G401 (cell line): ENCODE data around the gene SPOCD1. TPM values are rescaled to one million over a fixed set of nuclear protein-coding genes. Genes with fewer than 3 reads are reported as not detected.

Experiments used
- DNase-seq: peaks from one replicate; pipeline ENCODE4 v3.0.0-alpha.2; 2015; ENCODE audit warnings: low spot score
- in situ Hi-C: cut with HindIII; loops from 2 replicates; pipeline ENCODE4 v1.10.0; 2016; ENCODE audit warnings: low sequenced_read_pairs, mixed read lengths
- total RNA-seq: library from RNA; depleted of rRNA; stranded (reverse); fragments of >200 nt; shearing (Covaris generic); gene quantifications from 2 replicates; pipeline ENCODE4 v1.2.3, GENCODE V29; 2014; rRNA removed

SPOCD1 gene
- total RNA-seq, 1 experiment from 2014 or later = 25.3 TPM

DNA sequence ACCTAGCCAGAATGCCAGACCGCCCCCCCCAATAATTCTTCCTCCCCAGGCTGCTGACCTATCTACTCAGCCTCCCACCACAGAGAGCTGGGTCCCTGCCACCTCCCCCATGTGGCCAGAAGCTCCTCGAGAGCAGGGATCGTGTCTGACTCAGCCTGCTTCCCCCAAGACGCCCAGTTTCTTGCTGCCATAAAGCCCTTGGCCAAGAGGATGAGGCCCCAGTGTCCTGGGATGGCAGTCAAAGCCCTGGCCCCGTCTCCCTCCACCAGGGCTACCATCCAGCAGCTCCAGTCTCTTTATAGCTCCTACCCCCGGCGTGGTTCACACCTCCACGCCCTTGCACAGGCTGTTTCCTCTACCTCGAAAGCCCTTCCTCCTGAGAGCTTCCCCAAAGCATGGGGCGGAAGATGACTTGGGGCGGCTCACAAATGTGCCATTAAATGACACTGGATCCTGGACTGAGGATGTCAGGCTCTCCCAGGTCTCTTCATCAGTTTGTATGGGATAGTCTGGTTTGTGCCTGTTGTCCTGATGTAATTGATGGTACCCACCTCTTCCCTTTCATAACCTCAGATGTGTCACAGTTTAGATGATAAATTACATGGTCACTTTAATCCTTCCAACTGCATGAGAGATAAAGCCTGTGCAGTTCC is 64.8 kb downstream of the SPOCD1 start:
- peak; percentile 19 for DNase-seq
- in situ Hi-C loops = no loop called here

DNA sequence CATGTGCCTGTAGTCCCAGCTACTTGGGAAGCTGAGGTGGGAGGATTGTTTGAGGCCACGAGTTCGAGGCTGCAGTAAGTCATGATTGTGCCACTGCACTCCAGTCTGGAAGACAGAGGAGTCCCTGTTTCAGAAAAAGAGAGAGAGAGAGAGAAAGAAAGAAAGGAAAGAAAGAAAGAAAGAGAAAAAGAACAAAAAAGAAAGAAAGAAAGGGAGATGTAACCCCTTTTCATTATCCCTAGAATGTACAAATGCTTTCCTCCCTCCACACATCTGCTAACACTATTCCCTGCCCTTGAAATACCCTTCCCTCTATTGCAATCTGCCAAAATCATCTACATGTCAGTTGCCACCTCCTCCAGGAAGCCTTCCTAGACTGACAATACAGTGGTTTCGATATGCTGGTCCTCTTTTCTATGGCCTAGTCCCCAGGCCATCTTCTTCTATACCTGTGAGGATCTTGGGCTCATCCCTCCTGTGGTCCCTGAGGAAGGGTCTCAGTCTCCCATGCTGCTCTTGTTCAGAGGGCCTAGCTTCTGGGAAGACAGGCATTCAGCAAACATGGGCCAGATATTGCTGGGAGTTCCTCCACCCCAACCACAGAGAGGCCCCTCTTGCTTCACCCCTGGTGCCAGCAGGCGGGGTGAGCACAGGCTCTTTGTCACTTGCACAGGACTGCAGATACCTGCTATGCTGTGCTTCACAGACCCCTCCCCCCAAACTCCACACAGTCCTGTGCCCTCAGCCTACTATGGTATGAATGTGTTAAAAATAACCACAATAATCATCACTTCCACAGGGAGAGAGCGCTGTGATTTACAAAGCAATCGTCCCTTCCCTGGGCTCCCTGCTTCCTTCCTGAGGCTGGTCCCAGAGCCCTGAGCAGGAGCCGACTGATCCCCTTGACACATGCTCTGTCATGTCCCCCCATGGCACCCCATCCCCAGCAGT is 65.8 kb downstream of the SPOCD1 start:
- in situ Hi-C loops = no loop called here
- no peak for DNase-seq

DNA sequence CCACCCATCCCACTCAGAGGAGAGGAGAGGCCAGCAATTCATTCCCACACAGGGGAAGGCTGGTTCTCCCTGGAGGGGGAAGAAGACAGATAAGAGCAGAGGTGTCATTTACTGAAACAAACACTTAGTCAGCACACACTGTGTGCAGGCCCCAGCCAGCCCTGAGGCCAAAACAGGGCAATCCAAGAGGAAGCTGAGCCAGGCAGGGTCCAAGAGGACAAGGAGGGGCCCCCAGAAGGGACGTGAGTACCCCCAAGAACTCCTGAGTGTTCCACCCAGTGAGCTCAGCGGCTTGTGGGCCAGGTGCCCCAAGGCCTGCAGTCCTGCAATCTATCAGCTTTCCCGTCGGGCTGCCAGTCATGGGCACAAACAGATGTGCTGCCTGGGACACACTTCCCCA is 67.5 kb downstream of the SPOCD1 start:
- no peak for DNase-seq
- in situ Hi-C loops = no loop called here

DNA sequence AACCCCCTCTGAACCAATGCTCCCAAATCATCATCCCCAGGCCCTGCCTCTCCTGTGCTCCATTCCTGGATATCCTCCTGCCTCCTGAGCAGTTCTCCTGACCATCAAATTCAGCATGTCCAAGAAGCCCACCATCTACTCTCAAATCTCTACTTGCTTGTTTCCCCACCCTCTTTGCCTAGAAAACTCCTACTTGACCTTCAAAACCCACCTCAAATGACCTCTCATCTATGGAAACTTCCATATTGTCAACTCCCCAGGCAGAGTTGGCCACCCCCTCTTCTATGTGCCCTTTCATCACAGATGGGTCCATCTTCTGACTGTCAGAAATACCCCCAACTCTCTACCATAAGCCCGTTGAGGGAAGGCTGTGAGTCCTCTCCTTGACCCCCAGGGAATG is 68.5 kb downstream of the SPOCD1 start:
- no peak for DNase-seq
- in situ Hi-C loops = no loop called here

DNA sequence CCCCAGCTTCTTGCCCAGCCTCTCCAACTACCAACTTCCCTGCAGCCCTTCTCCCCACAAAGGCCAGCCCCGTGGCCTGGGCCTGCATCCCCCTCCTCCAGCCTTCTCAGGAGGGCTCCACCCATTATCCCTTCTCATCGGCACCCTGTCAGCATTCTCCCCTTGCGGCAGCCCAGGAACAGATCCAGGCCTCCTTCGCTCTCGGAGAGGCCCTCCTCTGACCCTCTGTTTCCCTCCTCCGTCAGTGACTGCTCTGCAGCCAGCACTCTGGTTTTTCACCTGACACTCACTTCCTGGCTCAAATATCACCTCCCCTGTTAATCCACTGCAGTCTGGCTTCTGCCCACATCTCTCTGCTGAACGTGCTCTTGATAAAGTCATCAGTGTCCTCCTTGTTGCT is 69.1 kb downstream of the SPOCD1 start:
- in situ Hi-C loops = no loop called here
- DNase-seq = peak; percentile 23

DNA sequence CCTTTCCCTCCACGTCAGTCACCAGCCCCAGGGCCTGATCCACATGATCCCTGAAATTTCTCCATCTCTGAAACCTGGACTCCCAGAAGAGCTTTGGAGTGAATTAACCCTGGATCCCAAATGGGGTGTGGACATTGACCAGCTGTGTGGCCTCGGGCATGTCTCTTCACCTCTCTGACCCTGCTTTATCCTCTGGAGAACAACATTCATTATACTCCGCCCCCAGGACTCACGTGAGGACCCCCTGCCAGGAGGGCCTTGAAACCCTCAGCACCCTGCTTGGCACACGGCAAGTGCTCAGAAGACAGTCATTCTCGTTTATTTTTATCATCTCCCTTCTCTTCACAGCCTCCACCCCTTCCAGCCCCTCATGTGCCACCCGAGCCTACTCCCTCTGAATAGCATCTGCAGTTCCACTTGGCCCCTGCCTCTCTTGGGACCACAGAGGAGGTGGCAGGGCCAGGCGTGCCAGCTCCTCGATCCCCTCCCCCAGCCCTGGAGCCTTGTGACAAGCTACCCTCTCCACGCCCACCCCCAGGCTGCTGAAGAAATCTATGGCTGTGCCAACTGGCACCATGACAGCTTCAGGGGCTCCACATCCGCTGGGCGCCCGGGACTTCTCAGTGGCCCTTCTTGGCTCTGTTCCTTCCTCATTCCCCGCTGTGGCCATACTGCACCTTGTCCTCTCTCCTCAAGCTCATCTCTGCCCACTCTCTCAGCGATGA is 69.7 kb downstream of the SPOCD1 start:
- no peak for DNase-seq

DNA sequence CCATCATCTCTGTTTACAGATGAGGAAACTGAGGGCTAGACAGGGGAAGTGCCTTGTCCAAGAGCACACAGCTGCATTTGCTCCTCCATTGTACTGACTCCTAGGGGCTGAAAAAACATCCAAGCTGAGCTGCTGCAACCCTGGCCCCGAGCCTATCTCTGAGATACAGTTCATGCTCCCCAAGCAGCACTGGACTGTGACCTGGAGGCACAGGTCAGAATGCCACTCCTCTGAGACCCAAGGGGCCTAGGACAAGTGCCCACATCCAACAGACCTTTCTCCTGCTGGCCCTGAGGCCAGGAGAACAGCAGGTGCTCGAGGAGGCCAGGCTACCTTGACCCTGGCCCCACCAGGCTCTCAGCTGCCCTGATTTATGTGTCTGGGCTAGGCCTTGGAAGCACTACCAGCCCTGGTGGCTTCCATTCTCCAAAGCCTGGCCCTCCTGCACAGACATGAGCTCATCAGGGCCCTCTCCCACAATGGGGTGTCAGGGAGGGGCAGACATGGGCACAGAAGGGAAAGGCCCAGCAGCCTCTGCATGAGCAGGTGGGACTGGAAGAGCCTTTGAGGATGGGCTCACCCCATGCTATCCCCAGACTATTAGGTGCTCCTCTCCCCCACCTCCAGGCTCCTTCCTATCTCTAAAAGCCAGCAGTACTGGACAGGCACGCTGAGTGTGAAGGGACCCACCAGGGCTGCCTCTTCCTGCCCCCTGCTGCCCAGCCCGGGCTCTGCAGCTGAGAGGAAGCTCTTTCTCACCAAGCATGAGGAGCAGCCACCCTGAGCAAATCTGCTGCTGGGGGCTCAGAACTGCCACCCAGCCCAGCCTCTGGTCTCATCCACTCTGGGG is 70.5 kb downstream of the SPOCD1 start:
- in situ Hi-C loops = no loop called here
- DNase-seq = peak; percentile 65

More for the DNA sequence above, 69.7 kb downstream of the SPOCD1 start:
- in situ Hi-C loops = no loop called here

DNA sequence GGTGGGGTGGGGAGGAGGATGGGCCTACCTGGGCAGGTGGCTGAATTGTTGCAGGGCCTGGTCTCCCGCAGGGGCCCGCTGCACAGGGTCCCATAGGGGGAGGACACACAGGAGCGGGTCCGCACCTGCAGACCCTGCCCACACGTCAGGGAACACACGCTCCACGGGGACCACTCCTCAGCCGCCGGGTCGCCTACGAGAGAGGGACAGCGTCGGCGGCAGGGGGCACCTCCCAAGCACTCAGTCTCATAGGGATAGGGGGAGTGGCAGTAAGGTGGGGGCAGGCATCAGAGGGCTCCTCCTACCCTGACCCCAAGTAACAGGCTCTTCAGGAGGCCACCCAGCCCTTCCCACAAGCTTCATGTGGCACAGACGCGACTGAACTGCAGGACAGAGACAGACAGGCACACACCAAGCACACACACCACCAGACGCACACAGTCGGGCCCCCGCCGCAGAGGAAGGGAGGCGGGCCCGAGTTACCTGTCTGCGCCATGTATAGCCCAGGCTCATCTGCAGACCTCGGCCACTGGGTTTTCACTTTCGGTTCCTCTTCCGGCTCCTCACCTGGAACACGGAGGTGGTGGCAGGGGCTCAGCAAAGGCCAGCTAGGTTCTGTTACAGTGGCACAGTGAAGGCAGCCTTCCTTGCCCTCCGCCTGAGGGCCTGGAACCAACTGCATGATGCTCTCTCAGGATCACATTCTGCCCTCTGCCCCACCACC is 71.5 kb downstream of the SPOCD1 start:
- in situ Hi-C loops = no loop called here
- DNase-seq = no peak

DNA sequence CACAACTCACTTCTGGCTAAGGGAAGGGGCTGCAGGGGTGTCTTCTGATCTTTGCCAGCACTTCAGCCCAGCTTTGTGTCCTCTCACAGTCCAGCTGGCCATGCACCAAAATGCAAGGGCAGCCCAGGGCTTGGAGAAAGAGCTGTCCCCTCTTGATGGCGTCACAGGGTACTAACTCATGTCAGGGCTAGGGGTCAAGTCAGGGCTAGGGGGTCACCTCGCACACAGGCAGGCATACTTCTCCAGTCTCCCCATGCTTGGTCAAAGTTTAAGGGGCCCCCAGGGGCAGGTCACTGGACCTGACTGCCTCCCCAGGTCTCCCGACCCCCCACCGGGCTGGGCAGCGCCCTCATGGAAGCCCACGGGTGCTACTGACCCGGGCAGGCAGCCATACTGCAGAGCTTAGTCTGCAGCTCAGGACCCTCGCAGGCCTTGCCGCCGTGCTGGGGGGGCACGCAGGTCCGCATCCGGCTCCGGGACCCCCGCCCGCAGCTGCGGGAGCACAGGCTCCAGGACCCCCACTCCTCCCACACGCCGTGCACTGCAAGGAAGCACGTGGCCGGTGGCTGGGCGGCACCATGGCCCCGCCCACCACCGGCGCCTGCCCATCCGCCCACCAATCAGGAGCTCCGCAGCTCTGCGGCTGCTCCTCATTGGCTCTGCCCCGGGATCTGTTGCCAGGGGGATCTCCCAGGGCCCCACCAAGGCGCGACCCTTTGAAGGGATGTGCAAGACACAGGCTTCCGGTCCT is 73.2 kb downstream of the SPOCD1 start:
- no peak for DNase-seq
- in situ Hi-C loops = no loop called here

Other genes starting within 250 kb of the SPOCD1 start
- 61.7 and 64.3 TPM in 2 replicates for gene TINAGL1, start 239.5 kb downstream of the SPOCD1 start, total RNA-seq
- gene HCRTR1, start 198.3 kb downstream of the SPOCD1 start, total RNA-seq = 2.0 and 4.2 TPM in 2 replicates
- gene PEF1, start 171.1 kb downstream of the SPOCD1 start, total RNA-seq = 75.9 and 77.7 TPM in 2 replicates
- 50.5 and 56.2 TPM in 2 replicates for gene COL16A1, start 112.0 kb downstream of the SPOCD1 start, total RNA-seq
- 45.4 and 49.5 TPM in 2 replicates for gene ADGRB2, start 51.7 kb downstream of the SPOCD1 start, total RNA-seq
- gene PTP4A2, start 122.3 kb upstream of the SPOCD1 start, total RNA-seq = 280 and 436 TPM in 2 replicates
- gene KHDRBS1, start 197.8 kb upstream of the SPOCD1 start, total RNA-seq = 167 and 200 TPM in 2 replicates